Testis (tissue), 2 donors: Measurements from ENCODE around the gene CSF1R.

ENCODE experiments used
- CTCF ChIP-seq, 3 experiments: fragments of 450-650 bp in 2 of 3; fragments of 200-600 bp in 1 of 3; sonication (generic) in 1 of 3; IDR thresholded peaks; one replicate each; pipeline ENCODE4 v1.5.1; 2016 to 2019; ENCODE audit warnings: antibody characterized with exemption in 3 of 3, mild to moderate bottlenecking in 2 of 3, moderate library complexity in 1 of 3
- POLR2A ChIP-seq: fragments of 450-650 bp; IDR thresholded peaks from one replicate; pipeline ENCODE4 v1.6.1; 2017; ENCODE audit warnings: antibody characterized with exemption, mild to moderate bottlenecking, moderate library complexity

- TF ChIP-seq CTCF (IDR thresholded peaks at IDR 0.05) (no peak), POLR2A (no peak)
Measured at GRCh38 chr5:150065346-150065745, 21.0 kb downstream of the CSF1R start.
